GM12892 (cell line): Measurements from ENCODE around the gene KCNMA1. TPM values are rescaled to one million over a fixed set of nuclear protein-coding genes. Genes with fewer than 3 reads are reported as not detected.
"Not testable (repeated sequence)": the region's sequence is repeated elsewhere in the genome, so short reads cannot be mapped to it uniquely, and the experiment has no call there.

Experiments
- DNase-seq: peaks from one replicate; pipeline ENCODE4 v3.0.0; 2011; ENCODE audit not compliant: insufficient read length
- FAIRE-seq: peaks from 2 replicates; lab custom pipeline; 2011; peaks lifted over from hg19 to GRCh38; lab: Jason Lieb, UNC
- POLR2A ChIP-seq: IDR thresholded peaks from 2 replicates; pipeline ENCODE4 v1.6.1; 2011; ENCODE audit warnings: low read depth, low read length, control low read depth
- POLR2AphosphoS5 ChIP-seq: IDR thresholded peaks from 2 replicates; pipeline ENCODE4 v1.6.1; 2011; ENCODE audit warnings: low read depth, low read length, control low read depth
- TAF1 ChIP-seq: IDR thresholded peaks from 2 replicates; pipeline ENCODE4 v1.6.1; 2011; ENCODE audit warnings: low read depth, mild to moderate bottlenecking, control low read depth, low read length, borderline replicate concordance
- polyA plus RNA-seq: library from polyadenylated mRNA; unstranded; fragments of >200 nt; gene quantifications from one replicate; pipeline ENCODE4 v1.2.1, GENCODE V29; 2012; ENCODE audit warnings: missing spikeins, inconsistent platforms; ENCODE audit not compliant: missing spikeins

Gene KCNMA1
- polyA plus RNA-seq, result 31.4 TPM

DNA sequence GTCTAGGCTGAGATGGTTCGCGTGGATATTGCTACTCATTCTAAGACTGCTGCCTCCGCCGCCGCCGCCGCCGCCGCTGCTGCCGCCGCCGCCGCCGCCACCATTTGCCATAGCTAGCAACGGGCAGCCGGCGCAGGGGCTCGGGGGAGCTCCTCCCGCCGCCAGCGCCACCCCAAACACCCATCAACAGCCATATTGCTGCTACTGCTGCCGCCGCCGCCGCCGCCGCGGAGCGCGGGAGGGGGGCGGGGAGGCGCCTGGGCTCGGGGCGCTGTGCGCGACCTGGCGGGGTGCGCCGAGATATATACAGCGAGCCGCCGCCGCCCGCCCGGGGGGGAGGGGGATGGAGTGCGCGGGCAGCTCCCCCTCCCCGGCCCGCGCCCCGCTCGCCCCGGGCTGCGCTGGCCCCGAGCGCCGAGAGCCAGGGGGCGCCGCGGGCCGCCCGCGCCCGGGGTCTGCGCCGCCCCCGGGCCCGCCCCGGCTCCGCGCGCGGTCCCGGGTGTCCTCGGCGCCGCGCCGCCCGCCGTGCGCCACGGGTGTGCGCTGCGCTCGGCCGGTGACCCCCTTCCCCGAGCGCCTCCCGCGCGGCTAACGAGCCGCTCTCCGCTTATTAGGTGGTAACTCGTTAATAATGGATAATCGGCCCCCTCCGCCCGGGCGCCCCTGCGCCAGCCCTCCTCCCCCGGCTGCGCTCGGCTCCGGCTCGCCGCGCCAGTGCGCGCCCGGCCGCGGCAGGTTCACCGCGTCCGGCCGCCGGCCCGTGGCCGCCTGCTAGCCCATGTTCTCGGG, at the start of gene KCNMA1:
KCNMA1 (minus strand) TSS at position 277 of the 789 bp plus-strand sequence.
- peak; percentile 14 for FAIRE-seq
- DNase-seq, result no peak
- TF ChIP-seq POLR2AphosphoS5 (no peak), POLR2A (no peak), TAF1 (no peak)

GRCh38 chr10:77686650-77687417, 49.2 kb upstream of the KCNMA1 start:
- FAIRE-seq, result peak; percentile 92
- DNase-seq, result no peak
- TF ChIP-seq POLR2A, result no peak
- no peak for TF ChIP-seq POLR2AphosphoS5
- TF ChIP-seq TAF1, result no peak

DNA sequence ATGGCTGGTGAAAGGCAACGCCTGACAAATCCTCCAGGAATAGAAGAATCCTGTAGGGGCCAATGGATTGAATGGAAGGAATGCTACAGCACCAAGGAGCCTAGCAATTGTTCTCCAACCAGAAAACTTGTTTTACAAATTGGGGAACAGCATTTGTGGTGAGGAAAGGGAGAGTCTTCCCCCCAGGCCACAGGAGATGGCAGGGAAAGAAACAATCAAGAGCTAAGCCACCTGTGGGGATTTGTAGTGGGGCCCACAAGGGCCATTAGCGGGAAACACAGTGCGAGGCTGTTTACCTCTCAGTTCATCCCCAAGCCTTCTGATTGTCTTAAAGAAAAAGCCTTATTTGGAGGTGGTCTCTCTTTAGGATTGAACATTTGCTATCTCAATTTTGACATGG, 48.5 kb upstream of the KCNMA1 start:
- DNase-seq, result no peak
- no peak for FAIRE-seq
- no peak for TF ChIP-seq POLR2AphosphoS5
- no peak for TF ChIP-seq POLR2A
- TF ChIP-seq TAF1, result no peak

- DNase-seq (no peak), FAIRE-seq (peak; percentile 53)
- TF ChIP-seq TAF1 (no peak), POLR2A (no peak), POLR2AphosphoS5 (no peak)
Measured at GRCh38 chr10:77685432-77685831, 47.8 kb upstream of the KCNMA1 start.

GRCh38 chr10:77683088-77683432, 45.5 kb upstream of the KCNMA1 start:
- TF ChIP-seq POLR2A, result peak; percentile 19; the same call in 1 of the 2 replicates
- not testable (repeated sequence) for DNase-seq
- FAIRE-seq, result peak; percentile 74

DNA sequence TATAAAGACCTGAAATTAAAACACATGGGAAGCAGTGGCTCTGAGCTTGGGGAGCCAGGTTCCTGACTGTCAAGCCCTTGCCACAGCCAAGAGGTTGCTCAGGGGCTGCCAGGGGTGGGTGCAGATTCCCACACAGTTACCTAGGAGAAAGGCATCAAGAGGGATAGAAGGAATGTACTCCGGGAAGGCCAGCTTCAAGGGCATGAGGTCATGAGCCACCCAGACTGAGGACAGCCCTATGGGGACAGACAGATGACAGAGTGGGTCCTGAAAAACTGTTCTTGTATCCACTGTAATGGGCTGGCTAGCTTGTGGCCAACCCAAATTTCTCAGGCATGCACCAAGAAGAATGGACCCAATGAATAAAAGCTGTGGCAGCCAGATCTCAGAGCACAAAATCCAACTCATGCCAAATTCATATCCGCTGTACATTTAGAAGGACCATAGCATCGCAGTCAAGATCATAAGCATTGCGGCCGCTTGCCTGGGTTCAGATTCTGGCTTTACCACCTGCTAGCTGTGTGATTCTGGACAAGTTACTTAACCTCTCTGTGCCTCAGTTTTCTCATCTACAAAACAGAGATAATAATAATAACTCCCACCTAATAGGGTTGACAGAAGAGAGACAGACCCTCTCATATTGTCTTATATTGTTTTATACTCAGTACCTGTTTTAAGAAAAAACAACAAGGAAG, 44.9 kb upstream of the KCNMA1 start:
- DNase-seq, result no peak
- FAIRE-seq, result peak; percentile 76

GRCh38 chr10:77681839-77682238, 44.2 kb upstream of the KCNMA1 start:
- DNase-seq, result no peak
- no peak for FAIRE-seq

More for the DNA sequence above, 44.9 kb upstream of the KCNMA1 start:
- no peak for TF ChIP-seq POLR2AphosphoS5
- TF ChIP-seq POLR2A, result no peak
- TF ChIP-seq TAF1, result no peak

DNA sequence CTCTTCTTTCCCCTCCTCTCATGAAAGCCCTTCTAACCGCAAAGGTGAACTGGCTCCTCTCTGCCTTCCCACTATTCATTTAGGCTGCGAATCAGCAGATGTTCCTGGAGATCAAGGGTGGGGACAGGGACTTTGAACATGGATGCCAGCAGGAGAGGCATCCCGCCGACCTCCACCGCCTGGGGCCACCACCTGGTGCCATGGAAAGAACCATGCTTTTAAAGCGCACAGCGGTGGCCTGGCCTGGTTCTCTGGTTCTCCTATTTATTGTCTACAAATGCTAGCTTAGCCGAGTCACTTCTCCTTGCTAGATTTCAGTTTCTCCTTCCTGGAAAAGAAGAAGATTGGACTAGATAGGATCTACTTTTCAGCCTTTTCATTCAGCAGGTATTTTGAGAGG, 43.2 kb upstream of the KCNMA1 start:
- FAIRE-seq (no peak), DNase-seq (no peak)
- no peak for TF ChIP-seq POLR2A
- no peak for TF ChIP-seq TAF1
- TF ChIP-seq POLR2AphosphoS5, result no peak

More at GRCh38 chr10:77681839-77682238, 44.2 kb upstream of the KCNMA1 start:
- TF ChIP-seq POLR2AphosphoS5 (no peak), TAF1 (no peak), POLR2A (no peak)

- DNase-seq, result no peak
- no peak for TF ChIP-seq POLR2A
- no peak for TF ChIP-seq TAF1
- no peak for TF ChIP-seq POLR2AphosphoS5
- FAIRE-seq, result no peak
Measured at GRCh38 chr10:77680065-77680464, 42.5 kb upstream of the KCNMA1 start.

GRCh38 chr10:77679217-77679616, 41.6 kb upstream of the KCNMA1 start:
- DNase-seq, result no peak
- FAIRE-seq, result no peak
- no peak for TF ChIP-seq POLR2A
- no peak for TF ChIP-seq TAF1
- TF ChIP-seq POLR2AphosphoS5, result no peak

GRCh38 chr10:77678146-77678545, 40.5 kb upstream of the KCNMA1 start:
- TF ChIP-seq TAF1 (no peak), POLR2AphosphoS5 (no peak), POLR2A (no peak)
- FAIRE-seq (peak; percentile 88), DNase-seq (no peak)
